ENCODE measurements around the gene CENPA.
"Not testable (repeated sequence)": the region's sequence is repeated elsewhere in the genome, so short reads cannot be mapped to it uniquely, and the experiment has no call there.

Gene CENPA

GRCh38 chr2:26795135-26795534 is 9.3 kb downstream of the CENPA start:
- DNase-seq, result not testable (repeated sequence)

GRCh38 chr2:26801328-26801727 is 15.5 kb downstream of the CENPA start:
- no peak for DNase-seq

DNA sequence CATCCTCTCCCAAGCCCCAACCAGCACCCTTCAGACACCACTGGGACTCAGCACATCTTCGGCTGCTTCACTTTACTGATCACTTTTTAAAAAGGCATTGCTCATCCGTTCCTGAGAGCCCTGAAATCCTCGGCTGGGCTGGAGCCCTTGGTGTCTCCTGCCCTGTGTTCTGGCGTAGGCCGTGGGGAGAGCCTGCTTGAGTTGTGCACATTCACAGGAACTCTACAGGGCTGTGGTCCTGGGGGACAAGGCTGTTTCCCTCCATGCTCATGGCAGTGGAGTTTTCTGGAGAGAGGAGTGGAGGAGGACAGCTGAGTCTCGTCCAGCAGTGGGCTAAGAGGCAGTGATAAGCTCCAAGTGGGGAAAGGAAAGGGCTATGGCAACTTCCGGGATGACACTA is 15.9 kb downstream of the CENPA start:
- DNase-seq, result no peak

GRCh38 chr2:26805241-26805676 is 19.4 kb downstream of the CENPA start:
- DNase-seq, result no peak

- DNase-seq, result no peak
These were observed 22.1 kb downstream of the CENPA start for GRCh38 chr2:26807788-26808460.

DNA sequence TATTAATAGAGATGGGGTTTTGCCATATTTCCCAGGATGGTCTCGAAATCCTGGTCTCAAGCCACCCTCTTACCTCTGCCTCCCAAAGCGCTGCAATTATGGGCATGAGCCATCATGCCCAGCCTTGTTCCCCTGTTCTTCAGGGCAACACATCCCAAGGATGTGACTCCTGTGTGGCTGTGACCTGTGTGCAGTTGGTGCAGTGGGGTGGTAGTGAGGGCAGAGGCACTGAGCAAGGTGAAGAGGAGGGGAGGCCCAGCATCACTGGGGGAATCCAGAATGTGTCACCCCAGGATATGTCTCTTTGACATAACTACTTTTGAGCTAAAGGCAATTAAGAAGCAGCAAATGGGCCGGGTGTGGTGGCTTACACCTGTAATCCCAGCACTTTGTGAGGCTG is 23.4 kb downstream of the CENPA start:
- no peak for DNase-seq

- DNase-seq, result no peak
These were observed 24.2 kb downstream of the CENPA start for GRCh38 chr2:26809876-26810577.

- no peak for DNase-seq
These were observed 25.4 kb downstream of the CENPA start for GRCh38 chr2:26811261-26811660.

GRCh38 chr2:26811791-26812694 is 26.2 kb downstream of the CENPA start:
- no peak for DNase-seq

DNA sequence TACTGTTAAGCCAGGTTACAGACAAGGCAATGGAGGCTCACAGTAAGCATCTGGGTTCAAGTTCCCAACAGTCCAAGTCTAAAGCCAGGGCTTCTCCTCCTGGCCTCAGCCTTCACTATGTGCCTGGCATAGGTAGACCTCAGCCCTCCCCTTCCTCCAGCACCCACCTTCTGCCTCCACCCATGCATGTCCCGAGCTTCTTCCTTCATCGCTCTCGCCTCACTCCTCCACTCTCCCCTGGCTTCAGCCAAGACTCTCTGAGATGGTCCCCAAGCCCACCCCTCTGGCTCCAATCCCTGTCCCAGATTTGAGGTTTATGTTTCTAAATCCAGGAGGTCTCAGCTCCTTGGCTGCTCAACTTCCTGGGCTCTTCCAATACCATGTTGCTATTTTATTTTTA is 26.9 kb downstream of the CENPA start:
- DNase-seq, result no peak

- DNase-seq, result not testable (repeated sequence)
These were observed 28.4 kb downstream of the CENPA start for GRCh38 chr2:26814072-26814765.

DNA sequence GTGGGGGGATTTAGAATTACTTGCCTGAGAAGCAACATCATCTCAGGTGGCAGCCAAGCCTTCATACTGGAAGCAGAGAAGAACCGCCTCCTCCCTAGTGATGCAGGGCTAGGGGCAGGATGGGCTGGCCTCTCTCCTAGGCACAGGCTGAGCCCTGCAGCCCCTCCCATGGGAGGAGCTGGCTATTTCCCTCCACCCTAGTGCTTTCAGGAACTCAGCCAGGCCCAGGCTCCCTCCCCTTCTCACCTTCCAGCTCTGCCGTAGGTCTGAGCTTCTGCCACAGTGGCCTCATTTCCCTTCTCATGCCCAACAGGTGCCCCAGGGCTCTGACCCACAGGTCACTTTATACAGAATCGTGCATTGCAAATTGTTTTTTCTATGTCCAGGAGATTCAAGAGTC is 31.0 kb downstream of the CENPA start:
- peak; percentile 56 for DNase-seq

- DNase-seq, result no peak
These were observed 32.4 kb downstream of the CENPA start for GRCh38 chr2:26818255-26818654.

DNA sequence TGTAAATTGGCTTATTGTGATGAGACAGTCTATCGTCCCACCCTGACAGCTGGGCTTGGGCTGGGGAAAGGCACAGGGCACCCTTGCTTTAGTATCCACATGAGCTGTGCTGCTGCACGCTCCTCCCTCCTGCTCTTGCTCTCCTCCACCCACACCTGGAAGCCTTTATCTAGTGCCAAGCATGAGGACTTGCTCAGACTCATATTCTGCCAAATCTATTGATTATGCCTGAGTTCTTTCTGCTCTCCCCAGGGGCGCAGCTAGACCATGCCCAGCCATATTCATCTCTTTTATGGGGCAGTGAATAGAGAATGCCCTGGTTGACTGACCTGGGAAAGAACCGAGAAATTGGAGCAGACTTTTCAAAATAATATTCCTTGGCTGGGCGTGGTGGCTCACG is 33.1 kb downstream of the CENPA start:
- DNase-seq, result no peak

DNA sequence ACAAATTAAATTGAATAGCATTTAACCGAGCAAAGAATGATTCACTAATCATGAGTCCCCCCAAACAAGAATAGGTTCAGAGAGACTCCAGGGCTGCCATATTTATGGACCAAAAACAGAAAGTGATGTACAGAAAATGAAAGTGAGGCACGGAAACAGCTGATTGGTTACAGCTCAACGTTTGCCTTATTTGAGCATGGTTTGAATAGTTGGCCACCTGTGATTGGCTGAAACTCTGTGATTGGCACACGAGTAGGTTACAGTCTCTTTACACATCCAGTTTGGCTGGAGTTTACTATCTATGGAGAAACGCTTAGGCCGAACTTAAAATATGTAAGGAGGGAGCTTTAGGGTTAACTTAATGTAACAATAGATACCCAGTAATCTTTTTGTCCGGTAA is 35.1 kb downstream of the CENPA start:
- no peak for DNase-seq

GRCh38 chr2:26822877-26823276 is 37.0 kb downstream of the CENPA start:
- no peak for DNase-seq

DNA sequence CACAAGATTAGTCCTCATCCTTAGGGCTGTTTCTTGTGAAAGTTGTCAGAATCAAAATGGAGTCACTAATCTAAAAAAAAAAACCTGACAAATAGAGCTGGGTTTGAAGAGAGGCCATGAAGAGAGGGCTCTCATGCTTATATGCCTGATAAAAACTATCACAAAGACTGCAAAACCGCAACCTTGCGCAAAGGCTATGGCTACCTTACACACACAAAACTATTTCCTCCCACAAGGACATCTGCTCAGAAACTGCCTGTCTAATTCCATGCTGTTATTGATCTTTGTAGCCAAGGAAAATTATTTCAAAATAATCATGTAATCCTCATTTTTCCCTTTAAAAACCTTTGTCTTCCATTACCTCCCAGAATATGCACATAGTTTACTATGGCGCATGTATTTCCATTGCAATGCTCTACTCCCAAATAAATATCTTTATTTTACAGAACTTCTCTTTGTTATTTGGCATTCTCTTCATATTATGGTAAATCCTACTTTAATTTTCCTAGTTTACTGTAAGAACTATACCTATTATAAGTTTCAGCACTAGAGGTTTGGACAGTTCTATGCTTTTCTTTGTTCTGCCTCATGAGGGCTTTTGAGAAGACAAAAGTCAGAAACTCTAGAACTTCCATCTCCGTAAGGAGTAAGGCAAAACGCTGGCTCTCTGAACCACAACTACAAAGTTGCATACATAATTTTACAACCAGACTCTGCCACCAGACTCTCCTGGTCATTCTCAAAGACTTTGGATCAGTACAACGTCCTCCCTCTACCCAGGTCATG is 52.5 kb downstream of the CENPA start:
- no peak for DNase-seq

DNA sequence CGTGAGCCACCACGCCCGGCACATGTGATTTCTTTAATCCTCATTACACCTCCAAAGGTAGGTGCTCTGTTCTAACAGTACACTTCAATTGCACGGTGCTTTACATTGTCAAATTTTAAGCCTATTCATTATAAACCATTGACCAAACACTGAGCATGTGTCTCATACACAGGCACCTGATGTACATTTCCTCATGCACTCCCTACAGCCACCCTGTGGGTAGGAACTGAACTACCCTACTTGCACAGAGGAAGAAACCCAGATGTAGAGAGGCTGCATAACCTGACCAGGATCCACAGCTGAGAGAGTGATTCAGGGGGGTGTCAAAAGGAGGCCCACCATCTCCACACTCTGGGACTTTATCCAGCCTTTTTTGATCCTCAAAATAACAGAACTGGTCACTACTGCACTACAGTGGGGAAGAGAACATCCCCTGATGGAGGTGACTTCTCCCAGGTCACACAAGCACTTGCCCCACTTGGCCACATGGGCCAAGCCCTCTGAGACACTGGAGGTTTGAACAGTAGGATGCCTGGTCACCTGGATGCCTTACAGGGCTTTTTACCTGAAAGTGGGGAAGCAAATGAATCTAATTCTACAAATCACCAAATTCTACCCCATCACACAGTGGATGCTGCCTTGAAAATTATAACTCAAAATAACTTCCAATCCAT is 55.2 kb downstream of the CENPA start:
- DNase-seq, result no peak

- DNase-seq, result no peak
These were observed 57.2 kb downstream of the CENPA start for GRCh38 chr2:26843041-26843440.

All from NCI-H2029 (cell line).